BLaER1 treated with 17β-estradiol and CSF1 and Interleukin-3, amounts not matched to agents 10 nM and 100 nM (cell line): ENCODE results near the gene CWC27.

Experiments
- H3K27ac ChIP-seq, 11 experiments: shearing (Covaris generic); formaldehyde crosslinking; 2 replicates each; pipeline ENCODE4 v1.8.1; 2022
- H3K27me3 ChIP-seq, 11 experiments: shearing (Covaris generic); formaldehyde crosslinking; 2 replicates each; pipeline ENCODE4 v1.8.1; 2022
- H3K36me3 ChIP-seq, 11 experiments: shearing (Covaris generic); formaldehyde crosslinking; 2 replicates each; pipeline ENCODE4 v1.8.1; 2022
- H3K4me1 ChIP-seq, 10 experiments: shearing (Covaris generic); formaldehyde crosslinking; 2 replicates each; pipeline ENCODE4 v1.8.1; 2022
- H3K4me2 ChIP-seq, 11 experiments: shearing (Covaris generic); formaldehyde crosslinking; 2 replicates each; pipeline ENCODE4 v1.8.1; 2022
- H3K4me3 ChIP-seq, 10 experiments: shearing (Covaris generic); formaldehyde crosslinking; 2 replicates each; pipeline ENCODE4 v1.8.1; 2022
- H3K9ac ChIP-seq, 11 experiments: shearing (Covaris generic); formaldehyde crosslinking; 2 replicates each; pipeline ENCODE4 v1.8.1; 2022
- H3K9me3 ChIP-seq, 11 experiments: shearing (Covaris generic); formaldehyde crosslinking; replicated peaks in 1 of 11; 2 replicates each; pipeline ENCODE4 v1.8.1; 2022
- H4K20me1 ChIP-seq, 11 experiments: shearing (Covaris generic); formaldehyde crosslinking; 2 replicates each; pipeline ENCODE4 v1.8.1; 2022
- Cebpa-rat ChIP-seq, 11 experiments: shearing (Covaris generic); IDR thresholded peaks; 2 replicates each; pipeline ENCODE4 v1.8.1; 2022

CWC27 gene

DNA sequence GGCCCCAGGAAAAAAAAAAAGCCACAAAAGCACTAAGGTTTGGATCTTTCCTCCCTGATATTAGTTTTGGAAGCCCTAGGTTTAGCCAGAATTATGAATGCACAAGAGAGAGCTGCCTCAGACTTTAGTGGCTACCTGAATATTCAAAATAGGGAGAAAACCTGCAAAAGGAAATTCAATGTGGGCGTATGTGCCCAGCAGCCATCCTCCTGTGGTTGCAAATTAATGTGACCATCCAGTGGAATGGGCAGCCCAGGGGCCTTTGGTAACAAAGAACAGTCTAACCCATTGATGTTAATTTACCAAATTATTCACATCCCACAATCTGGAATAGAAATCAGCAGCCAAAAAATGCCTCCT lies 298.4 kb downstream of the CWC27 start:
- no peak overlapping the region for H3K27ac ChIP-seq
- H3K4me1 ChIP-seq: peaks cover 20 to 30% (median 25%) of the 10 kb centered on the region in 10 experiments
- TF ChIP-seq Cebpa-rat (IDR thresholded peaks at IDR 0.05): no peak
- peaks cover 0 to 12% (median 0%) of the 10 kb centered on the region in 11 experiments; a peak in 4 of 22 replicates for H3K9me3 ChIP-seq
- H3K4me2 ChIP-seq: peak overlapping the region in 10 of 11 experiments; percentile 19 to 75 (median 41); a peak in 17 of 22 replicates
- no peak overlapping the region for H3K4me3 ChIP-seq
- no peaks in the 10 kb centered on the region for H4K20me1 ChIP-seq
- H3K9ac ChIP-seq: no peak overlapping the region
- peaks cover 0 to 21% (median 0%) of the 10 kb centered on the region in 11 experiments; a peak in 4 of 22 replicates for H3K27me3 ChIP-seq
- no peaks in the 10 kb centered on the region for H3K36me3 ChIP-seq
